A549 (cell line): ENCODE measurements around the gene C21orf58. TPM values are rescaled to one million over a fixed set of nuclear protein-coding genes. Genes with fewer than 3 reads are reported as not detected.

Experiments
- ATAC-seq, 2 experiments: fragments of 200-7000 bp in 1 of 2; fragments of >200 bp in 1 of 2; cut with Nextera tagmentation in 1 of 2; cut with Tn5 transposase in 1 of 2; 3 replicates each; pipeline versions ENCODE4 v1.8.0 to v1.9.1; 2018 to 2020; ENCODE audit warnings: mild to moderate bottlenecking in 1 of 2, moderate library complexity in 1 of 2
- CTCF ChIA-PET: fragments of 300-600 bp; sonication (Branson Sonifier 250); formaldehyde crosslinking; extraction: SDS; loops from one replicate; lab custom pipeline; 2021; ENCODE audit warnings: antibody characterized with exemption, inconsistent platforms; lab: Yijun Ruan, JAX
- POLR2A ChIA-PET: fragments of 350-600 bp; formaldehyde crosslinking; extraction: SDS; loops from one replicate; lab custom pipeline; 2021; ENCODE audit warnings: antibody characterized with exemption, inconsistent platforms; lab: Yijun Ruan, JAX
- DNase-seq, 2 experiments: peaks; one replicate each; pipeline versions ENCODE4 v3.0.0 to v3.0.0-alpha.2; 2011 to 2016; ENCODE audit warnings: low read depth in 1 of 2, low spot score in 1 of 2
- FAIRE-seq: peaks from 2 replicates; lab custom pipeline; 2011; peaks lifted over from hg19 to GRCh38; lab: Jason Lieb, UNC
- H3K27ac ChIP-seq, 2 experiments: fragments of >200 bp; sonication (Bioruptor Twin); formaldehyde crosslinking; 3 replicates each; pipeline ENCODE4 v1.5.1; 2016 to 2017
- H3K4me1 ChIP-seq: fragments of >200 bp; sonication (Bioruptor Twin); formaldehyde crosslinking; 3 replicates; pipeline ENCODE4 v1.6.1; 2016
- H3K4me2 ChIP-seq: fragments of >200 bp; sonication (Bioruptor Twin); formaldehyde crosslinking; 3 replicates; pipeline ENCODE4 v1.6.1; 2016
- H3K4me3 ChIP-seq: fragments of >200 bp; sonication (Bioruptor Twin); formaldehyde crosslinking; 3 replicates; pipeline ENCODE4 v1.5.1; 2016
- H3K9me3 ChIP-seq: fragments of >200 bp; sonication (Bioruptor Twin); formaldehyde crosslinking; 3 replicates; pipeline ENCODE4 v1.6.1; 2016
- BCL3 ChIP-seq: fragments of >200 bp; sonication (Bioruptor Twin); formaldehyde crosslinking; IDR thresholded peaks from 3 replicates; pipeline ENCODE4 v1.6.1; 2016
- BHLHE40 ChIP-seq: IDR thresholded peaks from 2 replicates; pipeline ENCODE4 v1.6.1; 2012; ENCODE audit warnings: low read depth, low read length, inconsistent platforms
- CHD4 ChIP-seq: fragments of 200-600 bp; sonication (generic); IDR thresholded peaks from 2 replicates; pipeline ENCODE4 v1.6.1; 2016; ENCODE audit warnings: antibody characterized with exemption, mild to moderate bottlenecking, borderline replicate concordance
- CTCF ChIP-seq: fragments of >200 bp; sonication (Bioruptor Twin); formaldehyde crosslinking; IDR thresholded peaks from 3 replicates; pipeline ENCODE4 v1.5.1; 2016
- EHF ChIP-seq: fragments of 250-450 bp; sonication (Bioruptor Pico); IDR thresholded peaks from 2 replicates; pipeline ENCODE4 v1.5.0; 2020; ENCODE audit warnings: mild to moderate bottlenecking
- ELK1 ChIP-seq: fragments of 150-350 bp; IDR thresholded peaks from 2 replicates; pipeline ENCODE4 v1.6.1; 2014; ENCODE audit warnings: low read depth, mild to moderate bottlenecking, low read length
- FOSB ChIP-seq: fragments of 250-450 bp; sonication (Bioruptor Pico); IDR thresholded peaks from 2 replicates; pipeline ENCODE4 v1.5.0; 2020; ENCODE audit warnings: mild to moderate bottlenecking, moderate library complexity
- FOSL2 ChIP-seq, 2 experiments: fragments of 450-650 bp in 1 of 2; fragments of >200 bp in 1 of 2; sonication (Bioruptor Twin) in 1 of 2; formaldehyde crosslinking; IDR thresholded peaks; 2 replicates each; pipeline versions ENCODE4 v1.5.0 to v1.6.1; 2016 to 2020; ENCODE audit warnings: mild to moderate bottlenecking in 1 of 2, moderate library complexity in 1 of 2
- FOXS1 ChIP-seq: fragments of 250-450 bp; sonication (Bioruptor Pico); IDR thresholded peaks from 2 replicates; pipeline ENCODE4 v1.5.0; 2020; ENCODE audit warnings: mild to moderate bottlenecking, moderate library complexity
- GATA3 ChIP-seq: IDR thresholded peaks from 2 replicates; pipeline ENCODE4 v1.6.1; 2012; ENCODE audit warnings: borderline replicate concordance
- HMGXB4 ChIP-seq: fragments of 250-450 bp; sonication (Bioruptor Pico); IDR thresholded peaks from 2 replicates; pipeline ENCODE4 v1.5.0; 2021; ENCODE audit warnings: mild to moderate bottlenecking, moderate library complexity, borderline replicate concordance
- JUN ChIP-seq, 2 experiments: fragments of >200 bp; sonication (Bioruptor Twin); formaldehyde crosslinking; IDR thresholded peaks; 2 replicates in 1 of 2; 3 replicates in 1 of 2; pipeline ENCODE4 v1.6.1; 2016 to 2017
- MAX ChIP-seq: IDR thresholded peaks from 2 replicates; pipeline ENCODE4 v1.6.1; 2012
- MAZ ChIP-seq: fragments of 150-350 bp; IDR thresholded peaks from 2 replicates; pipeline ENCODE4 v1.6.1; 2014; ENCODE audit warnings: antibody characterized with exemption, low read depth, low read length, borderline replicate concordance
- MYC ChIP-seq: IDR thresholded peaks from 2 replicates; pipeline ENCODE4 v1.6.1; 2012; ENCODE audit warnings: mild to moderate bottlenecking, inconsistent platforms, low read length, improper control_type of control experiment, borderline replicate concordance
- NFE2L2 ChIP-seq: fragments of 150-350 bp; conservative IDR thresholded peaks from 2 replicates; pipeline ENCODE4 v1.6.1; 2014; ENCODE audit warnings: low read length
- PBX3 ChIP-seq: IDR thresholded peaks from 2 replicates; pipeline ENCODE4 v1.6.1; 2012
- PHF8 ChIP-seq: fragments of 200-600 bp; sonication (generic); IDR thresholded peaks from 2 replicates; pipeline ENCODE4 v1.6.1; 2016; ENCODE audit warnings: low read depth, mild to moderate bottlenecking, antibody characterized with exemption, moderate library complexity, borderline replicate concordance
- RFX5 ChIP-seq: fragments of 450-650 bp; IDR thresholded peaks from 2 replicates; pipeline ENCODE4 v1.7.1; 2014; ENCODE audit warnings: antibody characterized with exemption, mild to moderate bottlenecking, moderate library complexity
- RNF2 ChIP-seq: fragments of 200-600 bp; sonication (generic); IDR thresholded peaks from 2 replicates; pipeline ENCODE4 v1.6.1; 2016; ENCODE audit warnings: low read depth, mild to moderate bottlenecking, antibody characterized with exemption, moderate library complexity, borderline replicate concordance
- SMC3 ChIP-seq: fragments of >200 bp; sonication (Bioruptor Twin); formaldehyde crosslinking; IDR thresholded peaks from 3 replicates; pipeline ENCODE4 v1.6.1; 2018; ENCODE audit warnings: inconsistent platforms
- TP53 ChIP-seq: fragments of 250-450 bp; sonication (Bioruptor Pico); IDR thresholded peaks from 2 replicates; pipeline ENCODE4 v1.5.0; 2021; ENCODE audit warnings: mild to moderate bottlenecking, moderate library complexity
- ZC3H11A ChIP-seq: fragments of 450-650 bp; IDR thresholded peaks from 2 replicates; pipeline ENCODE4 v1.6.1; 2014; ENCODE audit warnings: antibody characterized with exemption, mild to moderate bottlenecking
- ZFP36 ChIP-seq: fragments of 450-650 bp; IDR thresholded peaks from 2 replicates; pipeline ENCODE4 v1.6.1; 2014; ENCODE audit warnings: borderline replicate concordance; ENCODE audit not compliant: partially characterized antibody
- WGBS: methylation state at CpG from one replicate; pipeline ENCODE4 v1.1.6; 2017; ENCODE audit errors: missing lambda C conversion rate; 5-methylcytosine and 5-hydroxymethylcytosine counted together
- polyA plus RNA-seq, 4 experiments: library from polyadenylated mRNA; depleted of rRNA in 3 of 4; stranded (reverse); fragments of >200 nt; fragmentation: RNase III in 1 of 4; extraction: RNeasy Plus Mini Kit Qiagen cat#74134 plus additional on column Dnase treatment in 1 of 4; gene quantifications; 2 replicates in 3 of 4; 3 replicates in 1 of 4; pipeline ENCODE4 v1.2.3, GENCODE V29; 2011 to 2017

Gene C21orf58
- polyA plus RNA-seq, 2 of the 4 experiments (the other 2 are of a cell fraction) = 3.2 to 8.5 TPM

GRCh38 chr21:46345861-46346260 is 22.2 kb upstream of the C21orf58 start:
- Histone ChIP-seq H3K4me1 (no peaks in the 10 kb centered on the region), H3K4me3 (no peak overlapping the region), H3K27ac (no peak overlapping the region), H3K9me3 (no peaks in the 10 kb centered on the region), H3K4me2 (no peak overlapping the region)
- ATAC-seq = no peak
- ChIA-PET CTCF (no interaction called here), POLR2A (no interaction called here)
- no peak for FAIRE-seq
- no peak for DNase-seq
- TF ChIP-seq BHLHE40 (no peak), PBX3 (no peak), SMC3 (no peak), RFX5 (no peak), GATA3 (no peak), RNF2 (no peak), FOXS1 (CRISPR knock-in tag) (no peak)
- WGBS = 89% methylated on average over 14 of the region's 14 CpGs

GRCh38 chr21:46344219-46344915 is 20.7 kb upstream of the C21orf58 start:
- TF ChIP-seq ZC3H11A (no peak), EHF (CRISPR knock-in tag) (no peak), ZFP36 (no peak), PHF8 (no peak), FOSL2 (IDR thresholded peaks at IDR 0.05) (no peak), FOSL2 (CRISPR knock-in tag; IDR thresholded peaks at IDR 0.05) (no peak), JUN (IDR thresholded peaks at IDR 0.05) (no peak), MAX (no peak), TP53 (CRISPR knock-in tag) (no peak), BCL3 (no peak), CHD4 (no peak), MAZ (no peak), HMGXB4 (no peak), SMC3 (no peak), RNF2 (no peak), ELK1 (no peak), MYC (no peak), FOSB (CRISPR knock-in tag) (no peak), NFE2L2 (no peak), FOXS1 (CRISPR knock-in tag) (no peak), CTCF (no peak)
- Histone ChIP-seq H3K4me3 (no peak overlapping the region), H3K9me3 (no peaks in the 10 kb centered on the region), H3K4me2 (no peak overlapping the region), H3K4me1 (no peaks in the 10 kb centered on the region), H3K27ac (no peak overlapping the region)
- CTCF ChIA-PET = no interaction called here
- FAIRE-seq = no peak
- POLR2A ChIA-PET = no interaction called here
- WGBS = 97% methylated on average over 6 of the region's 20 CpGs
- no peak for DNase-seq
- ATAC-seq = no peak
